Vagina (tissue), 2 donors: ENCODE data around the gene CALCOCO2.

Source experiments
- POLR2A ChIP-seq, 2 donors: fragments of 450-650 bp; IDR thresholded peaks; one replicate each; pipeline ENCODE4 v1.6.1; 2017; ENCODE audit warnings: antibody characterized with exemption in 2 of 2, mild to moderate bottlenecking in 2 of 2, moderate library complexity in 2 of 2
- TF ChIP-seq, protein P1 (sequence below), 3 experiments: fragments of 450-650 bp in 2 of 3; fragments of 200-600 bp in 1 of 3; sonication (generic) in 1 of 3; IDR thresholded peaks; one replicate each; pipeline ENCODE4 v1.5.1; 2017 to 2019; ENCODE audit warnings: antibody characterized with exemption in 3 of 3, mild to moderate bottlenecking in 2 of 3, moderate library complexity in 2 of 3

GRCh38 chr17:48842746-48843145, 11.9 kb downstream of the CALCOCO2 start:
- TF ChIP-seq POLR2A (IDR thresholded peaks at IDR 0.05): no peak
- TF ChIP-seq, protein P1, sequence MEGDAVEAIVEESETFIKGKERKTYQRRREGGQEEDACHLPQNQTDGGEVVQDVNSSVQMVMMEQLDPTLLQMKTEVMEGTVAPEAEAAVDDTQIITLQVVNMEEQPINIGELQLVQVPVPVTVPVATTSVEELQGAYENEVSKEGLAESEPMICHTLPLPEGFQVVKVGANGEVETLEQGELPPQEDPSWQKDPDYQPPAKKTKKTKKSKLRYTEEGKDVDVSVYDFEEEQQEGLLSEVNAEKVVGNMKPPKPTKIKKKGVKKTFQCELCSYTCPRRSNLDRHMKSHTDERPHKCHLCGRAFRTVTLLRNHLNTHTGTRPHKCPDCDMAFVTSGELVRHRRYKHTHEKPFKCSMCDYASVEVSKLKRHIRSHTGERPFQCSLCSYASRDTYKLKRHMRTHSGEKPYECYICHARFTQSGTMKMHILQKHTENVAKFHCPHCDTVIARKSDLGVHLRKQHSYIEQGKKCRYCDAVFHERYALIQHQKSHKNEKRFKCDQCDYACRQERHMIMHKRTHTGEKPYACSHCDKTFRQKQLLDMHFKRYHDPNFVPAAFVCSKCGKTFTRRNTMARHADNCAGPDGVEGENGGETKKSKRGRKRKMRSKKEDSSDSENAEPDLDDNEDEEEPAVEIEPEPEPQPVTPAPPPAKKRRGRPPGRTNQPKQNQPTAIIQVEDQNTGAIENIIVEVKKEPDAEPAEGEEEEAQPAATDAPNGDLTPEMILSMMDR (IDR thresholded peaks at IDR 0.05): no peak
